Natural killer cell treated with Interleukin-12 subunit alpha and Interleukin-12 subunit beta and Interleukin-15 and Interleukin-18, amount 100 ng/mL, for 72 hours (primary cell): Measurements from ENCODE around the gene MLIP. TPM values are rescaled to one million over a fixed set of nuclear protein-coding genes. Genes with fewer than 3 reads are reported as not detected.
"Not testable (repeated sequence)": the region's sequence is repeated elsewhere in the genome, so short reads cannot be mapped to it uniquely, and the experiment has no call there.

ENCODE experiments used
- ATAC-seq, 2 donors: fragments of 150-1000 bp; cut with Tn5 transposase in 1 of 2; sonication (Bioruptor Pico), chemical (Tn5 transposase) in 1 of 2; 2 replicates each; pipeline ENCODE4 v1.10.0; 2021
- DNase-seq: peaks from one replicate; pipeline ENCODE4 v3.0.0; 2022; ENCODE audit warnings: low spot score
- H3K27ac Mint-ChIP-seq, 2 donors: 1 replicate in 1 of 2; 2 replicates in 1 of 2; pipeline ENCODE4 v1.8.0; 2022; ENCODE audit warnings: mixed read lengths in 2 of 2, mild to moderate bottlenecking in 1 of 2, moderate library complexity in 1 of 2
- H3K27me3 Mint-ChIP-seq, 2 donors: 1 replicate in 1 of 2; 2 replicates in 1 of 2; pipeline ENCODE4 v1.8.0; 2022; ENCODE audit warnings: mixed read lengths in 2 of 2
- H3K36me3 Mint-ChIP-seq: one replicate; pipeline ENCODE4 v1.8.0; 2022; ENCODE audit warnings: mixed read lengths
- H3K4me1 Mint-ChIP-seq, 2 donors: 1 replicate in 1 of 2; 2 replicates in 1 of 2; pipeline ENCODE4 v1.8.0; 2022; ENCODE audit warnings: low read depth in 2 of 2, mixed read lengths in 2 of 2, mild to moderate bottlenecking in 1 of 2
- H3K4me3 Mint-ChIP-seq: one replicate; pipeline ENCODE4 v1.8.0; 2022; ENCODE audit warnings: mixed read lengths
- H3K9me3 Mint-ChIP-seq: 2 replicates; pipeline ENCODE4 v1.8.0; 2022; ENCODE audit warnings: mixed read lengths
- total RNA-seq, 2 donors: library from RNA; stranded (reverse); gene quantifications; one replicate each; pipeline ENCODE4 v1.2.3, GENCODE V29; 2022

Gene MLIP
- not detected for total RNA-seq

DNA sequence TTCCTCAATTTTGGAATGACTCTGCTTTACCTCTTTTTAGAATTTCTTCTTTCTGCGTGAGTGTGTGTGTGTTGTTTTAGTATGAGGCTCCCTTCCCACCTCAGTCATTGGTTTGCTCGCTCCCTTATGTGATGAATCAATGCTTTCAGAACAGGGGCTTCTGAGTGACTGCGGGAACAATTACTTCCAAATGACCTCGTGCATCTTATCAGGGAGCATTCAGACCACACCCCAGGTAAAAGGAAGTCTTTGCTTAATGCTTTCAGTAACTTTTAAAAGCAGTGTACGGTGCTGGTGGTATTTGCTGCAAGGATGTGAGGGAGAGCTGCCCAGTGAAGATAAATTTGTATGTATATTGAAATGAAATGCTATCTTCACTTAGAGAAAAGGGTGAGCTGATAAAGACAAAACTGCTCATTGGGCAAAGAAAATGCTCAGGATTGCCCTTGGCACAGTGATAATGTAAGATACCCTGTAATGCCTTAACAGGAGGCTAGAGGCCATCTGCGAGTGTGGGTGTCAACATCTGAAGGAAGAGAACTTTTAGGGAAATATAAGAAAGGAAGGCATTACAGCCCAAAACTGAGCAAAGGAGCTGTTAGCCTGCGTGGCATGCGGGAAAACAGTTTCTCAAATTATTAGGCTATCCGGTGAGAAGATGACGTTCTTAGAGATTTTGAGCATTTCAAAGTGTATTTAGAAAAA is at the start of gene MLIP:
Gene MLIP (plus strand): TSS at position 103 of the 705 bp plus-strand sequence. CDS start 37 bp downstream, at position 140.
- ATAC-seq: no peak
- no peaks in the 10 kb centered on the region for H3K4me1 Mint-ChIP-seq

DNA sequence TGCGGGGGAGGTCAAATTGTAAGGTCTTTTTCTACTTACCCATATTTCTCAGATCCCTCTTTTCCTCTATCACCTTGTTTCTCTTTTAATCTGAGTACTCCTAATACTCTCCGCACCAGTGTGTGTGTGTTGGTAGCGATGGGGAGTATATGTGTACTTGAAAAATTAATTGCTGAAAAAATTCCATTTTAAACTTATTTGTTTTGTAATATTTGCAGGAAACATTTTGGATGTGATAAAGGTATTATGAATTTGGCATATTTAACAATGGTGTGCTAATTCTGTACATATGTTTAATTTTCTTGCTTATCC is 48.1 kb upstream of the MLIP start:
- H3K27me3 Mint-ChIP-seq: no peaks in the 10 kb centered on the region
- no peaks in the 10 kb centered on the region for H3K36me3 Mint-ChIP-seq
- no peak overlapping the region for H3K4me3 Mint-ChIP-seq
- no peak overlapping the region for H3K27ac Mint-ChIP-seq
- DNase-seq (no peak), ATAC-seq (no peak)
- no peaks in the 10 kb centered on the region for H3K4me1 Mint-ChIP-seq
- no peaks in the 10 kb centered on the region for H3K9me3 Mint-ChIP-seq

More for the DNA sequence above, at the start of gene MLIP:
- no peak within 1 kb of the TSS for H3K4me3 Mint-ChIP-seq
- no peaks in the 10 kb centered on the region for H3K36me3 Mint-ChIP-seq
- H3K27me3 Mint-ChIP-seq: no peaks in the 10 kb centered on the region
- no peak for DNase-seq
- H3K9me3 Mint-ChIP-seq: peaks cover 17% of the 10 kb centered on the region
- H3K27ac Mint-ChIP-seq: no peak within 1 kb of the TSS

GRCh38 chr6:54068694-54069093 is 42.5 kb upstream of the MLIP start:
- DNase-seq (no peak), ATAC-seq (no peak)
- Mint-ChIP-seq H3K4me3 (no peak overlapping the region), H3K36me3 (no peaks in the 10 kb centered on the region), H3K27ac (no peak overlapping the region), H3K9me3 (no peaks in the 10 kb centered on the region), H3K4me1 (no peaks in the 10 kb centered on the region), H3K27me3 (no peaks in the 10 kb centered on the region)

GRCh38 chr6:54070025-54070424 is 41.2 kb upstream of the MLIP start:
- Mint-ChIP-seq H3K4me3 (no peak overlapping the region), H3K27ac (no peak overlapping the region), H3K9me3 (no peaks in the 10 kb centered on the region), H3K27me3 (no peaks in the 10 kb centered on the region), H3K36me3 (no peaks in the 10 kb centered on the region), H3K4me1 (no peaks in the 10 kb centered on the region)
- no peak for DNase-seq
- ATAC-seq: no peak

DNA sequence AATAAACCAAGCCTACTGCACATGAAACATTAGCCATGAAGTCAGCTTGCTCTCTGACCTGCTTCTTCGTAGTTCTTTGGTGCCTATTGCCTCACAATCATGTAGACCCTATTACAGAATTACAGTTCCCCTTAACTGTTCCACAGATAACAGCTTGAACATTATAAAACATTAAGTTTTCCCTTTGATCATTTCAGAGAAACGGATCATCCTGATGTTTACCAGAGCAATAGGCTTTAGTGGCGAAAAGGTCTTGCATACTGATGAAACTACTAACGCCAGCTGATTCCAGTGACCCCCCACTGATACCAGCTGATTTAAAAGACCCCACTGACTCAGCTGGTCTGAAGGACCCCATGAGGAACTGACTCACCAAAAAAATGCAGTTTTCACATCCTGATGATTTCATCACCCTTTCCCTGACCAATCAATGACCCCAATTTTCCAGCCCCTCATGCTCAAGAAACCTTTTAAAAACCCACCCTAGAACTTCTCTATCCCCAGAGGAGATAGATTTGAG is 39.4 kb upstream of the MLIP start:
- no peaks in the 10 kb centered on the region for H3K9me3 Mint-ChIP-seq
- no peak for DNase-seq
- no peak for ATAC-seq
- no peak overlapping the region for H3K4me3 Mint-ChIP-seq
- H3K27ac Mint-ChIP-seq: no peak overlapping the region
- no peaks in the 10 kb centered on the region for H3K27me3 Mint-ChIP-seq
- no peaks in the 10 kb centered on the region for H3K4me1 Mint-ChIP-seq
- H3K36me3 Mint-ChIP-seq: no peaks in the 10 kb centered on the region

DNA sequence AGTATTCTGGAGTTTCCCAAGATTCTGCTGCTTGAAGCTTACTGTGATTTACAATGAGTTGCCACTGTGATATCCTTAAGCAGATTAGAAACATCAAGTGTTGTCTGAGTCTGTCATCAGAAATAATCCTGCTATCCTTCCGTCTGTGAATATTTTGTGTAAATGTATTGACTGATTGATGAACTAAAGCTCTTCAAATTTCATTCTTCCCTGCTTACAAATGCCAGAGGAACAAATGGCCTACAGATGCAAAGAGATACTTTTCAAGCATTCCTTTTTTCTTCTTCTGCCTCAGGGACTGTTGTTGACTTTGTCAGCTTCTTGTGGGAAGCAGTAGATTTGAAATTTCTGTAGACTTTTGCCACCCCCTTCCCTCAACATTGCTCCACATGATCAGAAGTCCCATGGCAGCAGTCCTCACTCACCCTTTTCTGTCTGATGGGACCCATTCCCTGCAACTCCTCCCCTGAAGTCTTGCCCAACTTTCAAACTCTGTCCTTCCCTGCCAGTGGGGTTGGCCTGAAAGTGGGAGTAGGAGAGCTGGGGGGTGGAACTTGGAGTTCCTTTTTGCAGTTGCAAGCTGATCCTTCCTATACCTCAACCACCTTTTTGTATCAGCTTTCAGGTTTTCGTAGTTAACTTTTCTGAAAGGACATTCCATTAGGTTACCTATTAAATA is 38.5 kb upstream of the MLIP start:
- Mint-ChIP-seq H3K36me3 (no peaks in the 10 kb centered on the region), H3K9me3 (no peaks in the 10 kb centered on the region), H3K27ac (no peak overlapping the region), H3K4me3 (no peak overlapping the region), H3K27me3 (no peaks in the 10 kb centered on the region), H3K4me1 (no peaks in the 10 kb centered on the region)
- DNase-seq: no peak
- no peak for ATAC-seq

- H3K9me3 Mint-ChIP-seq: no peaks in the 10 kb centered on the region
- no peaks in the 10 kb centered on the region for H3K36me3 Mint-ChIP-seq
These were observed 37.8 kb upstream of the MLIP start for GRCh38 chr6:54073487-54073886.

GRCh38 chr6:54074109-54074508 is 37.1 kb upstream of the MLIP start:
- H3K4me1 Mint-ChIP-seq: no peaks in the 10 kb centered on the region
- no peak overlapping the region for H3K4me3 Mint-ChIP-seq
- no peaks in the 10 kb centered on the region for H3K36me3 Mint-ChIP-seq
- H3K27ac Mint-ChIP-seq: no peak overlapping the region
- DNase-seq (no peak), ATAC-seq (no peak)
- H3K27me3 Mint-ChIP-seq: no peaks in the 10 kb centered on the region
- H3K9me3 Mint-ChIP-seq: no peaks in the 10 kb centered on the region

More at GRCh38 chr6:54073487-54073886, 37.8 kb upstream of the MLIP start:
- no peak overlapping the region for H3K27ac Mint-ChIP-seq
- H3K27me3 Mint-ChIP-seq: no peaks in the 10 kb centered on the region
- H3K4me1 Mint-ChIP-seq: no peaks in the 10 kb centered on the region
- DNase-seq (no peak), ATAC-seq (no peak)
- H3K4me3 Mint-ChIP-seq: no peak overlapping the region

- Mint-ChIP-seq H3K9me3 (no peaks in the 10 kb centered on the region), H3K27me3 (no peaks in the 10 kb centered on the region), H3K4me3 (no peak overlapping the region), H3K4me1 (no peaks in the 10 kb centered on the region), H3K36me3 (no peaks in the 10 kb centered on the region), H3K27ac (no peak overlapping the region)
- ATAC-seq (no peak), DNase-seq (no peak)
These were observed 36.6 kb upstream of the MLIP start for GRCh38 chr6:54074578-54075195.

GRCh38 chr6:54076159-54076789 is 35.0 kb upstream of the MLIP start:
- no peak for DNase-seq
- ATAC-seq: no peak
- H3K4me3 Mint-ChIP-seq: no peak overlapping the region
- H3K27ac Mint-ChIP-seq: no peak overlapping the region
- H3K4me1 Mint-ChIP-seq: no peaks in the 10 kb centered on the region
- H3K36me3 Mint-ChIP-seq: no peaks in the 10 kb centered on the region
- H3K27me3 Mint-ChIP-seq: no peaks in the 10 kb centered on the region
- H3K9me3 Mint-ChIP-seq: no peaks in the 10 kb centered on the region

DNA sequence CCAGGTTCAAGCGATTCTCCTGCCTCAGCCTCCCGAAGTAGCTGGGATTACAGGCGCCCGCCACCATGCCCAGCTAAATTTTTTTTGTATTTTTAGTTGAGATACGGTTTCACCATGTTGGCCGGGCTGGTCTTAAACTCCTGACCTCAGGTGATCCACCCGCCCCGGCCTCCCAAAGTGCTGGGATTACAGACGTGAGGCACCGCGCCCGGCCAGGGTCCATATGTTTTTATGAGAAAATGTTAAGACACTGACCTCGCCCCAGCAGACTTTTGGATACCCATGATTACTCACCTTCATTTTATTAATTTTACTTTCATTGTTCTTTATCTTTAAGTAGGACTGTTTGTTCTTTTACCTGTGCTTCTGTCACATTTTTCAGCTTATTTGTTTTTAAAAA is 29.7 kb upstream of the MLIP start:
- H3K4me1 Mint-ChIP-seq, H3K36me3 Mint-ChIP-seq: not testable (repeated sequence)

DNA sequence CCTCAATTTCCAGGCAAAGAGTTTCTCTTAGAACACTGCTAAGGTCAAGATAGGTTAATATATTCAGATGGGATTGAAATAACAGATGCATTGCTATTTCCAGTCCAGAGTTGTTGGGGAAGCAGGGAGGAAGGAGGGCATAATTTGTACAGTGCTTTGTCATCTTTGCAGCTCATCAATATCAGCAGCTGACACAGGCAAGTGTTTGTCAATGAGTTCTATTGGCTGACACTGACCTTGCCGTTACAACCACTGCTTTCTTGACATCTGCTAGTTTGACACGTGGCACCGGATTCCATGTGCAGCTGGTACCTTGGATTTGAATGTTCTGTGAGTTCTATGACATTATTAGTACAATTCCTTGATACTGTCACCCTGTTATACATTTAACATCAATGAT is 28.0 kb upstream of the MLIP start:
- no peak for ATAC-seq

More for the DNA sequence above, 29.7 kb upstream of the MLIP start:
- DNase-seq, H3K27me3 Mint-ChIP-seq, H3K27ac Mint-ChIP-seq, H3K4me3 Mint-ChIP-seq, H3K9me3 Mint-ChIP-seq, ATAC-seq: not testable (repeated sequence)

GRCh38 chr6:54084231-54084630 is 27.0 kb upstream of the MLIP start:
- no peak for ATAC-seq
- no peak for DNase-seq
- Mint-ChIP-seq H3K4me3 (no peak overlapping the region), H3K4me1 (no peaks in the 10 kb centered on the region), H3K27ac (no peak overlapping the region), H3K36me3 (no peaks in the 10 kb centered on the region), H3K27me3 (no peaks in the 10 kb centered on the region), H3K9me3 (no peaks in the 10 kb centered on the region)

More for the DNA sequence above, 28.0 kb upstream of the MLIP start:
- no peak overlapping the region for H3K4me3 Mint-ChIP-seq
- no peaks in the 10 kb centered on the region for H3K36me3 Mint-ChIP-seq
- H3K27me3 Mint-ChIP-seq: no peaks in the 10 kb centered on the region
- no peak for DNase-seq
- no peak overlapping the region for H3K27ac Mint-ChIP-seq
- H3K4me1 Mint-ChIP-seq: no peaks in the 10 kb centered on the region
- H3K9me3 Mint-ChIP-seq: no peaks in the 10 kb centered on the region

GRCh38 chr6:54085047-54085446 is 26.2 kb upstream of the MLIP start:
- Mint-ChIP-seq H3K27ac (no peak overlapping the region), H3K4me1 (no peaks in the 10 kb centered on the region), H3K9me3 (no peaks in the 10 kb centered on the region)

More at GRCh38 chr6:54085047-54085446, 26.2 kb upstream of the MLIP start:
- Mint-ChIP-seq H3K4me3 (no peak overlapping the region), H3K27me3 (no peaks in the 10 kb centered on the region), H3K36me3 (no peaks in the 10 kb centered on the region)
- ATAC-seq (no peak), DNase-seq (no peak)
